Epithelial cell of esophagus (primary cell): ENCODE measurements around the gene RARG.

Experiments
- DNase-seq: peaks from one replicate; pipeline ENCODE4 v3.0.0; 2010; ENCODE audit warnings: low read depth
- H3K4me3 ChIP-seq: 2 replicates; pipeline ENCODE4 v1.5.1; 2011; ENCODE audit warnings: mild to moderate bottlenecking, low read length, control low read depth
- TF ChIP-seq, protein P1 (sequence below): IDR thresholded peaks from 2 replicates; pipeline ENCODE4 v1.5.1; 2011; ENCODE audit warnings: low read depth, mild to moderate bottlenecking, low read length, control low read depth, inconsistent platforms; ENCODE audit not compliant: insufficient read depth; ENCODE audit errors: missing control alignments

Gene RARG

DNA sequence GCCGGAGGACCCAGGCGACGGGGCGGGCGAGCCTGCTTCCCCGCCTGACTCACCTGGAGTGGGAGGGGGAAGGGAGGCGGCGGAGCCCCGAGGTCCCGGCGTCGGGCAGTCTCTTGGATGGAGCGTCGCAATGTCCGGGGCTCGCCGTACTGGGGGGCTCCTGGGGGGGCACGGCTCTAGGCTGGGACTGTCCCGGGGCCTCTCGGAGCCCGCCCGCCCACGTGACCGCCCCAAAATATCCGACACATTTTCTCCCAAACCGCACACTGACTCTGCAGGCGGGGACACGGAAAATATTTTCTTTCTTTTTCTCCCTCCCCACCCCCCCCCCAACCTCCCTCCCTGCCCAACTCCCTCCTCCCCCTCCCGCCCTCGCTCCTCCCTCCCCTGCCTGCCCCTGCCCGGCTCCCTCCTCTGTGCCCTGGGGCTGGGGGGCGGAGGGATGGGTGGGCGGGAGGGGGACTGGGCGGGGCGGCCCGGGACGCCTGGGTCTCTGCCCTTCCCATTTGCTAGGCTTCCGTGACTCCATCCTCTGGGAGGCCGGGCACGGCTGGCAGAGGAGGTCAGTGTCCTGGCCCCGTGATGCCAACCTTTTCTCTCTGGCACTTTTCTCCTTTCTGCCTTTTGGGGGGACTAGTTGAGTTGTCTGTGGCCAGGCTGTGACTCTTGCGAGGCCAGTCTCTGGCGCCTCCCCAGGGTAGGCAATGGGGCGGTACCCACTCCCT, at the start of gene RARG:
TSS of gene RARG (minus strand) at position 289 of the 725 bp plus-strand sequence. CDS start 4,664 bp downstream, outside the sequence.
- H3K4me3 ChIP-seq, result peak within 1 kb of the TSS; percentile 95
- TF ChIP-seq, protein P1, sequence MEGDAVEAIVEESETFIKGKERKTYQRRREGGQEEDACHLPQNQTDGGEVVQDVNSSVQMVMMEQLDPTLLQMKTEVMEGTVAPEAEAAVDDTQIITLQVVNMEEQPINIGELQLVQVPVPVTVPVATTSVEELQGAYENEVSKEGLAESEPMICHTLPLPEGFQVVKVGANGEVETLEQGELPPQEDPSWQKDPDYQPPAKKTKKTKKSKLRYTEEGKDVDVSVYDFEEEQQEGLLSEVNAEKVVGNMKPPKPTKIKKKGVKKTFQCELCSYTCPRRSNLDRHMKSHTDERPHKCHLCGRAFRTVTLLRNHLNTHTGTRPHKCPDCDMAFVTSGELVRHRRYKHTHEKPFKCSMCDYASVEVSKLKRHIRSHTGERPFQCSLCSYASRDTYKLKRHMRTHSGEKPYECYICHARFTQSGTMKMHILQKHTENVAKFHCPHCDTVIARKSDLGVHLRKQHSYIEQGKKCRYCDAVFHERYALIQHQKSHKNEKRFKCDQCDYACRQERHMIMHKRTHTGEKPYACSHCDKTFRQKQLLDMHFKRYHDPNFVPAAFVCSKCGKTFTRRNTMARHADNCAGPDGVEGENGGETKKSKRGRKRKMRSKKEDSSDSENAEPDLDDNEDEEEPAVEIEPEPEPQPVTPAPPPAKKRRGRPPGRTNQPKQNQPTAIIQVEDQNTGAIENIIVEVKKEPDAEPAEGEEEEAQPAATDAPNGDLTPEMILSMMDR, result no peak
- peak; percentile 81 for DNase-seq

DNA sequence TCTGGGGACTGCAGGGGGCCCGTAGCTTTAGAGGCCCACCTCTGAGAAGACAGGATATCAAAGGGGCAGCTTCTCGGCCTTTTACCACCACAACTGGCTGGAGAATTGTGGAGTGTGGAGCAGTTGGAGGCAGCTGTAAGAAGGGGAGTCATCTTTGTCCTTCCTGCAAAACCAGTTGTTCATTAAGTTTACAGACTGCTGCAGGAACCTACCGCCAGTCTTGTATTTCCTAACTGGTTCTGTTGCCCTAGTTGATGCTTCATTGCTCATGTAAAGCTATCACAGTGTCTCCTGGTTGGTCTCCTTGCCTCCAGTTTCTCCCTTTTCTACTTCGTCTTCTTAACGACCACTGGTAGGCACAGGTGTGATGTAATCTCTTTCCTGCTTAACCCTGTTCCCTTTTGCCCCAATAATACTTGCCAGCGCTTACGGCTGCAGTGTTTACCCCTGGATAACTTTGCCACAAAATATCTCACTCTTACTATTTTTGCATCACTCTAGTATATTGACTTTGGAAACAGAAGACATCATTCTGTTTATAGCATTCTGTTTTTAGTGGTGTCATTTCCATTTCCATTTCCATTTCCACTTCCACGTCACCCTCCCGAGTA, 48.0 kb upstream of the RARG start:
- TF ChIP-seq, protein P1, result no peak
- no peak overlapping the region for H3K4me3 ChIP-seq
- peak; percentile 62 for DNase-seq

DNA sequence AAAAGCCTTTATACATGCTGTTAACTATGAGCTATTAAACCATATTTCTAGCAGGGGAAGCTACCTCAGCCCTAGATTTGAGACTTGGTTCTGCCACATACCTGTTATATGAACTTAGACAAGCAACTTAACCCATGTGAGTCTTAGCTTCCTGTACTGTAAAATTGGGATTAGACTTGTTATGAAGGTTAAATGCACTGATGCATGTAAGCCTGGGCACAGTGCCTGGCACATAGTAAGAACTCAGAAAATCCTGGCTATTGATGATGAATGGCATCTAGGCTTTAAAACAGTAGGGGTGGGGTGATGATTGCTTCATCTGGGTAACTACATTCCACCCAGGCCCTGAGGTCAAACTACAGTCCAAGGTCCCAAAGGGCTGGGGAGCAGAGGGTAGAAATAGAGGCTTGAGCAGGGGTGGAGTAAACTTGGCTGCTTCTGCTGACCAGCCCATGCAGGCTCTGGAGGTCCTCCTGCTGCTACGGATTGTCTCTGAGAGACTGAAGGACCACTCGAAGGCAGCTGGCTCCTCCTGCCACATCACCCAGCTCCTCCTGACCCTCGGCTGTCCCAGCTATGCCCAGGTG, 47.4 kb upstream of the RARG start:
- no peak overlapping the region for H3K4me3 ChIP-seq
- TF ChIP-seq, protein P1, result no peak
- DNase-seq, result no peak

DNA sequence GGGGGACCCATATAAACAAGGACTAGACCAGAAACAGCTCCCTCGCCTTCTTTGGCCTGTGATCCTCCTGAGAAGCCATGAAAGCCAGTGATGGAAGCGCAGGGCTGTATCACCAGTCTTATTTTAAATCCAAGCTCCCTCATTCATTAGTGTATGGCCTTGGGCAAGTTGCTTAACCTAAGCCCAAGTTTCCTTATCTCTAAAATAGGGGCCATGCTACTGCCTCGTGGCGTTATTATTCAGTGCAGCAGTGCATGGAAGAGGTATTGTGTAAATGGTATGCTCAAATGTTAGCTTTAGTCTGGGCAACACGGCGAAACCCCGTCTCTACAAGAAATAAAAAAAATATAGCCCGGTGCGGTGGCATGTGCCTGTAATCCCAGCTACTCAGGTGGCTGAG, 46.0 kb upstream of the RARG start:
- DNase-seq, result no peak
- TF ChIP-seq, protein P1, result no peak
- no peak overlapping the region for H3K4me3 ChIP-seq

DNA sequence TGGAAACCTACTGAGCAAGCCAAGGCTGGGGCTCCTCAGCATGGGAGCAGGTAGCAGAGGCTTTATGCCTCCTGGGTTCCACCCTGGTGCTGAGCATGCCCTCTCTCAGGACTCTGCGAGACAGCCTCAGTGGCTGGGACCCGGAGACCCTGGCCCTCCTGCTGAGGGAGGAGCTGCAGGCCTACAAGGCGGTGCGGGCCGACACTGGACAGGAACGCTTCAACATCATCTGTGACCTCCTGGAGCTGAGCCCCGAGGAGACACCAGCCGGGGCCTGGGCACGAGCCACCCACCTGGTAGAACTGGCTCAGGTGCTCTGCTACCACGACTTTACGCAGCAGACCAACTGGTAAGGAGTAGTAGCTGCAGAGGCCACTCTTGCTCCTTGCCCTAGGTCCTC, 44.5 kb upstream of the RARG start:
- no peak overlapping the region for H3K4me3 ChIP-seq
- DNase-seq, result no peak
- TF ChIP-seq, protein P1, result no peak

DNA sequence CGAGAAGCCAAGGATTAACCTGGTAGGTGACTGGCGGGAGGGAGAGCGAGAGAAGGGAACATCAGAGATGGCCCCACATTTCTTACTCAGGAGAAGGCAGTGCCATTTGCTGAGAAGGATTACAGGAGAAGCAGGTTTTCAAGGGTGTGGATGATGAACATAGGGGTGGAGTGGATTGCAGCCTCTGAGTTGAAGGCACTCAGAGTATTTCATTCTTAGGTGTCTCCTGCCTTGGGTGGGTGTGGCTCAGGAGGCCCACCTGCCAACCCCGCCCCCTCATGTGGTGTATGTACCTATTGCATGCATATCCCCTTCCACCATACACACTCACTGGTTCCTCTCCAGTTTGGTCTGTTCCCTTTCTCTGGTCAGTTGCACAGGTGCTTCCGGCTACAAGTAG, 42.4 kb upstream of the RARG start:
- TF ChIP-seq, protein P1, result no peak
- H3K4me3 ChIP-seq, result no peak overlapping the region
- DNase-seq, result peak; percentile 64
